Measurements from ENCODE around the gene DCTN4. TPM values are rescaled to one million over a fixed set of nuclear protein-coding genes. Genes with fewer than 3 reads are reported as not detected.

DCTN4 gene
- total and polyA plus RNA-seq, 2 of the 8 experiments (the other 6 are each of a cell fraction or from before 2014, with no cell fraction given): 20.5 to 42.7 TPM

- Histone ChIP-seq H2AK5ac (ENCODE audit: low read depth, low read length) (no peak overlapping the region), H3K4me1 (replicated peaks in 1 of 4; ENCODE audit: control insufficient read depth in 3 of 4, insufficient read depth in 4 of 4, low read length in 3 of 4) (no peaks in the 10 kb centered on the region; a peak in 1 of 7 replicates), H3K18ac (ENCODE audit: extremely low read depth, low read length) (no peak overlapping the region), H2BK15ac (ENCODE audit: low read length) (no peak overlapping the region), H2AFZ (ENCODE audit: low read length) (no peak overlapping the region), H4K91ac (replicated peaks; ENCODE audit: insufficient read length, low read length) (no peak overlapping the region), H3K23ac (ENCODE audit: insufficient read length) (no peak overlapping the region), H3K4ac (replicated peaks; ENCODE audit: insufficient read length, low read depth, low read length) (no peak overlapping the region), H2BK20ac (ENCODE audit: low read length) (no peak overlapping the region), H3K9ac (replicated peaks in 1 of 4; ENCODE audit: extremely low read depth in 1 of 4, low read depth in 3 of 4, low read length in 3 of 4) (no peak overlapping the region), H2BK120ac (replicated peaks; ENCODE audit: low read depth, low read length) (no peak overlapping the region), H2BK12ac (ENCODE audit: low read depth, low read length) (no peak overlapping the region), H3K27me3 (replicated peaks in 1 of 4; ENCODE audit: control insufficient read depth in 3 of 4, extremely low read depth in 1 of 4, insufficient read depth in 3 of 4, low read length in 3 of 4) (no peaks in the 10 kb centered on the region), H4K5ac (ENCODE audit: insufficient read length, low read depth, low read length) (no peak overlapping the region), H4K20me1 (replicated peaks in 1 of 2; ENCODE audit: control insufficient read depth in 1 of 2, insufficient read depth in 2 of 2, low read length in 2 of 2) (no peaks in the 10 kb centered on the region), H3K14ac (ENCODE audit: insufficient read length) (no peak overlapping the region), H3K36me3 (ENCODE audit: control insufficient read depth in 2 of 4, insufficient read depth in 4 of 4, low read length in 3 of 4) (peaks cover 4 to 51% (median 23%) of the 10 kb centered on the region in 4 experiments; a peak in 7 of 8 replicates), H3K27ac (ENCODE audit: low read depth, low read length) (no peak overlapping the region), H3K4me3 (ENCODE audit: extremely low read depth in 1 of 4, insufficient read depth in 2 of 4, low read depth in 3 of 4, low read length in 4 of 4) (no peak overlapping the region), H3K56ac (replicated peaks; ENCODE audit: insufficient read length, low read depth, low read length) (no peak overlapping the region), H3K79me2 (ENCODE audit: control insufficient read depth in 1 of 2, insufficient read depth in 2 of 2, low read length in 2 of 2) (peaks cover 4 to 32% of the 10 kb centered on the region in 2 experiments; a peak in 3 of 4 replicates), H3K4me2 (ENCODE audit: insufficient read depth in 1 of 2, low read depth in 2 of 2, low read length in 2 of 2) (no peak overlapping the region), H3K79me1 (ENCODE audit: low read depth, low read length) (no peaks in the 10 kb centered on the region), H3K23me2 (ENCODE audit: low read depth, low read length) (no peaks in the 10 kb centered on the region), H3K9me3 (ENCODE audit: insufficient read depth in 2 of 2, low read depth in 1 of 2, low read length in 1 of 2) (no peaks in the 10 kb centered on the region), H2BK5ac (ENCODE audit: low read depth, low read length) (no peak overlapping the region), H4K8ac (ENCODE audit: extremely low read depth, insufficient read depth, low read length) (no peak overlapping the region)
- POLR2A ChIA-PET (ENCODE audit: partially characterized antibody): interaction anchor here (1.2 kb wide), 1 partner anchor 18 kb away, joined by 4 read pairs; no protein-coding TSS in a partner anchor
- CTCF ChIA-PET (ENCODE audit: partially characterized antibody): interaction anchor here (1.0 to 1.6 kb wide), 3 partner anchors 12 to 48 kb away, joined by 3 to 4 read pairs (median 3); no protein-coding TSS in a partner anchor
- no peak for DNase-seq (ENCODE audit: low read depth in 1 of 2, low spot score in 2 of 2)
- TF ChIP-seq RAD21 (IDR thresholded peaks at IDR 0.05 in 1 of 2, conservative IDR thresholded peaks at IDR 0.05 in 1 of 2; ENCODE audit: low read depth in 2 of 2, low read length in 2 of 2) (no peak), ZNF274 (IDR thresholded peaks at IDR 0.05; ENCODE audit: borderline replicate concordance, extremely low read depth, low read length) (no peak), CBX5 (IDR thresholded peaks at IDR 0.05; ENCODE audit: low read depth, low read length) (no peak), HDAC2 (IDR thresholded peaks at IDR 0.05; ENCODE audit: borderline replicate concordance in 1 of 2, low read depth in 2 of 2, low read length in 2 of 2) (no peak), MAX (IDR thresholded peaks at IDR 0.05) (no peak), TEAD4 (IDR thresholded peaks at IDR 0.05; ENCODE audit: low read depth, low read length) (no peak), RNF2 (IDR thresholded peaks at IDR 0.05; ENCODE audit: borderline replicate concordance, low read depth, low read length, missing control alignments, poor library complexity, severe bottlenecking) (no peak)
- 89% methylated on average over 1 of the region's 1 CpG; no CpG with 5 or more reads in 1 of the 2 experiments for WGBS, 2 experiments (ENCODE audit: extremely low coverage in 1 of 2, insufficient coverage in 1 of 2, insufficient read length in 1 of 2, insufficient replicate concordance in 2 of 2, low coverage in 1 of 2, low lambda C conversion rate in 2 of 2, missing lambda C conversion rate in 1 of 2)
- no peak for FAIRE-seq
Observed at GRCh38 chr5:150753863-150754262, 5.0 kb downstream of the DCTN4 start.

Measured in H1 (cell line).